Mammary epithelial cell (primary cell): ENCODE measurements around the gene BCORL1.

Experiments
- CTCF ChIP-seq, 2 donors: IDR thresholded peaks in 1 of 2; conservative IDR thresholded peaks in 1 of 2; 2 replicates each; pipeline ENCODE4 v1.5.1; 2011 to 2012; ENCODE audit warnings: inconsistent platforms in 2 of 2, low read length in 2 of 2, mild to moderate bottlenecking in 2 of 2, control low read depth in 1 of 2, low read depth in 1 of 2; ENCODE audit not compliant: insufficient read depth in 1 of 2; ENCODE audit errors: extremely low read depth in 1 of 2
- EZH2 ChIP-seq: IDR thresholded peaks from 2 replicates; pipeline ENCODE4 v1.6.1; 2012; ENCODE audit warnings: low read length, inconsistent platforms, borderline replicate concordance

GRCh38 chrX:130106071-130106470 lies 123.6 kb downstream of the BCORL1 start:
- TF ChIP-seq CTCF (conservative IDR thresholded peaks at IDR 0.05 in 1 of 2, IDR thresholded peaks at IDR 0.05 in 1 of 2; ENCODE audit: extremely low read depth in 1 of 2, insufficient read depth in 1 of 2, low read depth in 1 of 2, low read length in 2 of 2) (no peak), EZH2 (no peak)
